Lower leg skin (tissue), 3 donors: ENCODE data around the gene MLH3.

Source experiments
- POLR2A ChIP-seq, 2 donors: fragments of 450-650 bp; IDR thresholded peaks; one replicate each; pipeline ENCODE4 v1.6.1; 2016 to 2017; ENCODE audit warnings: antibody characterized with exemption in 2 of 2, mild to moderate bottlenecking in 1 of 2, moderate library complexity in 1 of 2
- TF ChIP-seq, protein P1 (sequence below), 3 donors: fragments of 450-650 bp; IDR thresholded peaks; one replicate each; pipeline ENCODE4 v1.5.1; 2016; ENCODE audit warnings: antibody characterized with exemption in 3 of 3, mild to moderate bottlenecking in 3 of 3, moderate library complexity in 2 of 3

DNA sequence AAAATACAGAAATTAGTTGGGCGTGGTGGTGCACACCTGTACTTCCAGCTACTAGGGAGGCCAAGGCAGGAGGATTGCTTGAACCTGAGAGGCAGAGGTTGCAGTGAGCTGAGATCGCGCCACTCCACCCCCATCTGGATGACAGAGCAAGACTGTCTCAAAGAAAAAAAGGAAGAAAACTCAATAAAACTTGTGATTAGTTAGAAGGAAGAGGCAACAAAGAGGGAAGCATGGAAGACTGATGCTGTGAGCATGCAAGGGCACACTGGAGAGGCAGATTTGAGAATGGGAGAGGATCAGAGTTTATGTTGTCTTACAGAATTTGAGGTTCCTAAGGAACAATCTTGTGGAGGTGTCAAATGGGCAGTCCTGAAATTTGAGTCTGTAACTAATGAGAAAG lies 15.4 kb upstream of the MLH3 start:
- no peak for TF ChIP-seq POLR2A (IDR thresholded peaks at IDR 0.05)
- TF ChIP-seq, protein P1, sequence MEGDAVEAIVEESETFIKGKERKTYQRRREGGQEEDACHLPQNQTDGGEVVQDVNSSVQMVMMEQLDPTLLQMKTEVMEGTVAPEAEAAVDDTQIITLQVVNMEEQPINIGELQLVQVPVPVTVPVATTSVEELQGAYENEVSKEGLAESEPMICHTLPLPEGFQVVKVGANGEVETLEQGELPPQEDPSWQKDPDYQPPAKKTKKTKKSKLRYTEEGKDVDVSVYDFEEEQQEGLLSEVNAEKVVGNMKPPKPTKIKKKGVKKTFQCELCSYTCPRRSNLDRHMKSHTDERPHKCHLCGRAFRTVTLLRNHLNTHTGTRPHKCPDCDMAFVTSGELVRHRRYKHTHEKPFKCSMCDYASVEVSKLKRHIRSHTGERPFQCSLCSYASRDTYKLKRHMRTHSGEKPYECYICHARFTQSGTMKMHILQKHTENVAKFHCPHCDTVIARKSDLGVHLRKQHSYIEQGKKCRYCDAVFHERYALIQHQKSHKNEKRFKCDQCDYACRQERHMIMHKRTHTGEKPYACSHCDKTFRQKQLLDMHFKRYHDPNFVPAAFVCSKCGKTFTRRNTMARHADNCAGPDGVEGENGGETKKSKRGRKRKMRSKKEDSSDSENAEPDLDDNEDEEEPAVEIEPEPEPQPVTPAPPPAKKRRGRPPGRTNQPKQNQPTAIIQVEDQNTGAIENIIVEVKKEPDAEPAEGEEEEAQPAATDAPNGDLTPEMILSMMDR (IDR thresholded peaks at IDR 0.05), result no peak
